ENCODE results near the gene TSHZ2.
"Not testable (repeated sequence)": the region's sequence is repeated elsewhere in the genome, so short reads cannot be mapped to it uniquely, and the experiment has no call there.

Gene TSHZ2

GRCh38 chr20:52965380-52965779, 6.8 kb upstream of the TSHZ2 start:
- no peak for DNase-seq

DNA sequence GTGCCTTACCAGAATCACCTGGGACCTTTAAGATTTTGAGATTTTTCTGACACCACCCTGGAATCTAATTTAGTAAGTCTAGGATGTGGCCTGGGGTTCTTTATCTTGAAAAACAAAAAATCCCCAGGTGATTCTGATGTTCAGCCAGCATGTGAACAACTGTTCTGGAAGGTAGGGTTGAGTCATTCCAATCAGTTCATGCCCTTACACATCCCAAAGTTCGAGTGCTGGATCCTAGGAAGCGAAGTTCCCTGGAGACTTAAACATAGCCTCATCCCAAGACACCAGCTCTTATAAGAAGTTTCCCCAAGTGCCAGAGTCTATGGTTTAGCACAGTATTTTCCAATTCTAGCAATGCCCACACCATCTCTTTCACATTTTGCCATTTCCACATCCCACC, 6.3 kb upstream of the TSHZ2 start:
- no peak for DNase-seq

GRCh38 chr20:52966543-52966942, 5.6 kb upstream of the TSHZ2 start:
- not testable (repeated sequence) for DNase-seq

- DNase-seq: no peak
These were observed 514 bp upstream of the TSHZ2 start for GRCh38 chr20:52971498-52972189.

DNA sequence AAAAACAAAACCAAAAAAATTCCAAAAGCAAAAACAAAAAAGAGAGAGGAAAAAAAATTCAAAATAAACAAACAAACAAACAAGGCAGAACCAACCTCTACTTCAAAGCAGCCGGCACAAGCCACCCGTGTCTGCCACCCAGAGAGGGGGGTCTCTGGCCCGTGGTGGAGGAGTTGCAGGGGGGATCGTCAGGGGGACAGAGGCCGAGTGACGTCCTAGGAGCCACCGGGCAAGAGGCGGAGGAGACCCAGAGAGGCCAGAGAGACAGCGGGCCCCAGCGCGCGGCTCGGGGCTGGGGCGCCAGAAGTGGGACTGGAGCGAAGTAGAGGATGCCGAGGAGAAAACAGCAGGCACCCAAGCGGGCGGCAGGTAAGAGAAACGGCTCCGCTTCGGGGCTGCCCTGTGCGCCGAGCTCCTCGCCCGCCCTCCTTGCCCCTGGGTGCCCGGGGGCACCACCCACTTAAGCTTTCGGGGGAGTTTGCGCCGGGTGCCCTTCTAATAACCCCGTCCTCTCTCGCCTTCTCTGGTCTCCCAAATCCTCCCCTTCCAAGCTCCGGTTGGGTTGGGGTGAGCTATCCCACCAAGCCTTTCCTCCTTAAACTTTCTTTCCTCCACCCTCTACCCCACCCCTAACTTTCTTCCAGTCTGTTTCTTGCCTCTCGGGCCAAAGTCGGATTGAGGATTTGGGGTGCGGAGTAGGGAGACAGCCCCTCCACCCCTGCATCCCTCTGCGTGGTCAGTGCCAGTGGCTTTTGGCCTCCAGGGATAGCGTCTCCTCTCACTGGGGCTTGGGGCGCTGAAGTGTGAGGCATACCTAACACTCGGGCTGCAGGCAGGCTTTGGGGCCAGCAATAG, 1.0 kb downstream of the TSHZ2 start:
- DNase-seq: no peak

DNA sequence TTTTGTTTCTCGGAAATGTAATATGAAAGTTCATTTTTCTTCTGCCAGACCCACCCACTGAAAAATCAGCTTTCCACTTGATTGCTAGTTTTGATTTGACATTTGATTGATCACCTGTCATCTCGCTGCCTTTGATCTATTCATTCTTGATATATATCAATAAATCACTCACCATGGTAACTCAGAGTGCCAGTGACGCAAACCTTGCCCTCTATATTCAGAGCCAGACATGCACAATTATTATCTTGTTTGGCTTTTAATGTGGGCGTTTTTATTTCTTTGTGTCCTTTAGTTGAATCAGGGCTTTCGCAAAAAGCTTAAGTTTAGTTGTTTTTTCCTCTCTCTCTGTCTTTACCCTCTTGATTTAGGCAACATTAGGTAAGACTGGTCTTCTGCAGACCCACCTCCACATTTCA, 2.0 kb downstream of the TSHZ2 start:
- DNase-seq: no peak

- no peak for DNase-seq
These were observed 3.0 kb downstream of the TSHZ2 start for GRCh38 chr20:52975029-52975732.

- no peak for DNase-seq
These were observed 3.8 kb downstream of the TSHZ2 start for GRCh38 chr20:52975803-52976531.

DNA sequence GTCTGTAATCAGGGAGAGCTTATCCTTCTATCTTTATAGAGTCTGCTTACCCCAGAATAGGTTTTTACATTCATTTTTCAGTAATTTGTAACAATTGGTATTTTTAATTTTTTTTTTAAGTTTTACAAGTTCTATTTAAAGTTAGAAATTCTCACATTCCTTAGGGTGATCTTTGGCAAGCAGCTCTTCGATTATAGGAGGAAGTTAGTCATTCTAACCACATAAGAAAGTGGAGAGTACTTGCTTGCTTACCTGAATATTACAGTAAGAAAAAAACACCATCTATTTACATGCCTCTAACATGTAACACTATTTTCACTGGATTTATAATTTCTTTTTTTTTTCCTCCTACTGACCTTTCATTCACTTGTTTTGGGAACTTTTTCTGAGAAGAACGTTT, 6.7 kb downstream of the TSHZ2 start:
- no peak for DNase-seq

DNA sequence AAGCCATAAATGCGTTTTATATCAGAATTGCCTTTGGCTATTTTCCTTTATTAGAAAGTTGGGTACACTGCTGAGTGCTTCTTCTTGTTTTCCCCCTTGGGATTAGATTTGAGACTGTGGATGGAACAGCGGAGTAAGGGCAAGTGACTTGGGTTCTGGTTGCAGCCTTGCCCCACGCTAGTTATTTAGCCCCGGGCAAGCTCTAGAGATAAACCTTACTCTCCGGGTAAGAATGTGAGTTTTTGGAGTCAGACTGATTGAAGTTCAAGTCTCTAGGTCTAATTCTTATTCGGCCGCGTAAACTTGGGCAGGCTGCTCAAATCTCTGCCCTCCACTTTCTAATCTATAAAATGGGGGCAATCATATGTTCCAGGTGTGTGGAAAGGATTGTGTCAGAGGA, 8.9 kb downstream of the TSHZ2 start:
- no peak for DNase-seq

DNA sequence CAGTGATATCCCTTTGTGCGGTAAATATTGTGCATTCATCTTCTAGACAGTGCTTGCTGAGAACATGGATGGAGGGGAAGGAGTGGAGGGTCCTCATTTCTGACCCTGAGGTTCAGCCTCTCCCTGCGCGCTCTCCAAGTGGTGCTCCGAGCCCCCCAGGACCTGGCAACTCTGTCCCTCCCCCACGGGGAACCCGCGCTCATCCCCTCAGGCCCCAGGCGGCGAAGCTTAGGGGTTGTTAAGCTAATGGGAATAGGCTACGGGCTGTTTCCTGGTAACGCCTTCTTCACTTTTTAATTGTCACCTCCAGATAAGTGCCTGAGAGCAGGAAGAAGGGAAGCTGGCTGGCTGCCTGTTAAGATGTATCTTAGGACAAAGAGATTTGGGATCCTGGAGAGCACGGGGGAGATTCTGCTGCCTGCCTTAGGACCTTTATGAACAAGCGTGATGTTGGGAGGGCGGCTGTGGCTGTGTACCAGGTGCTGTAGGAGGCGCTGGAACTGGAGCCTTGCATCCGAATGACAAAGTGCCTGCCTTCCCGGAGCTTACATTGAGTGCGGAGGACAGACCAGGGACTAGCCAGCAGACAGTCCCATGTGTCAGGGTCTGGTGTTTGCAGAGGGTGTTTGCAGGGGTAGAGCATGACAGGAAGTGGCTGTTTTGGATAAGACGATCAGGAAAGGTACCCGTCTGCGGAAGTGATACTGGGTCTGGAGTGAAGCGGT, 11.7 kb downstream of the TSHZ2 start:
- DNase-seq: no peak

- DNase-seq: no peak
These were observed 12.3 kb downstream of the TSHZ2 start for GRCh38 chr20:52984451-52984810.

DNA sequence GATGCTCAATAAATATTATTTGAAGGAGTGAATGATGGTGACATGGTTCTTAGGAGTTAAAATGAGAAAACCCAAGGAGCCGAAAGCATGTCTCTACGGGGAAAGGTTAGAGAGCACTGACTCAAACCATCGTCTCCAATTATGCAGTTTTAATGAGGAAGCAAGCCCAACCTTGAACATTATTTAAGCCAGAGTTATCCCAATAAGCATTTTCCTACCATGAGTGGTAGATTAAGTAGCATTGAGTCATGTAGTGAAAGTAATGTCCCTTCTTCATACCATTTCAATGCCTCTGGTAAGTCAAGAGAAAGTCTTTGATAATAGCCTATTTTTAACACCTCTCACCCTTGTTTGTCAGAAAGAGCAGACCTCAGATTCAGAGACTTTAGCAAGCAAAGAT, 13.5 kb downstream of the TSHZ2 start:
- no peak for DNase-seq

DNA sequence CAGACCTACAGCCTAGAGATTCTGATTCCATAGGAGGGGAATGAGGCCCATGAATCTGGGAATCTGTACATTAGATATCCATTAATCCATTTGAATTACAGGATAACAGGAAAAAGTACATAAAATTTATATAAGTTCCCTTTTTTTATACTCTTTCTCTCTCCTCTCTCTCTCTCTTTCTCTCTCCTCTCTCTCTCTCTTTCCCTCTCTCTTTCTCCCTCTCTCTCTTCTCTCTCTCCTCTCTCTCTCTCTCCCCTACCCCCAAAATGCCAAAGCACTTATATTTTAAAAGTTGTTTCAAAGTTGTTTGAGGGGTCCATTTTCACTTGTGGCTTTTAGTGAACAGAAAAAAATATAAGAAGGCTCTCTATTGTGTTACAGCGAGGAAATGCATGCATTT, 15.1 kb downstream of the TSHZ2 start:
- DNase-seq: no peak

DNA sequence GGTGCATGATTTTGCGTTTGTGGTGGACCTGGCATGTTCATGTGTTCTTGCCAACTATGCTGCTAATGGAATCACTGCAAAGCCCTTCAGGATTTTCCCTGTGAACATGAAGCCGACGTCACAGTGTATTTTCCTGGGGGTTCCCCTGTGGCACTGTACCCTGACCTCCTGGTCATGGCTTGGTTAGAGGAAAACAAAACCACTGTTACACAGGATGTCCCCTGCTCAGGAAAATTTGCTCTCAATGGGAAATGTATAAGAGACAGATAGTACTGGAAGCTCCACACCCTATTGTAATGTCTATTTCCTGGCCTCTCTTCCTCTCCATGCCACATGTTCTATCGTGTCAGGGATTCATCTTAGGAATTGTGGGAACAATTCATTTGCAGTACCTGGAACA, 19.7 kb downstream of the TSHZ2 start:
- DNase-seq: no peak

DNA sequence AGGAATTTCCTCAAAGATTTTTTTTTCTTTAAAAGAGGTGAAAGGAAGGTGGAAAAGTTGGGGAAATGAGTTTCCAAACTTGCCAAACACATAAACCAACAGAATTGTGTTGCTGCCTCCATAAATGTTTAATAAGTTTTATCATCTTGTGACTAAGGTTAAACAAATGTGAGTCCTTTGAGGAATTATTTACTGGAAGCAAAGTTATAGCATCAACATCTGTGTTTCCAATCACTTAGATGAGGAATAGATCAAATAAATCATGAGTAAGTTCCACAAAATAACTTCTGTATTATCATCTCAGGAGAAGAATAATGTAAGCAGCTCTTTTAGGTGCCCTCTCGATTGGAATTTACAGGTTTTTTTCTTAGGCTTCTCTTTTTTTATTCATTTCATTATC, 20.5 kb downstream of the TSHZ2 start:
- no peak for DNase-seq

DNA sequence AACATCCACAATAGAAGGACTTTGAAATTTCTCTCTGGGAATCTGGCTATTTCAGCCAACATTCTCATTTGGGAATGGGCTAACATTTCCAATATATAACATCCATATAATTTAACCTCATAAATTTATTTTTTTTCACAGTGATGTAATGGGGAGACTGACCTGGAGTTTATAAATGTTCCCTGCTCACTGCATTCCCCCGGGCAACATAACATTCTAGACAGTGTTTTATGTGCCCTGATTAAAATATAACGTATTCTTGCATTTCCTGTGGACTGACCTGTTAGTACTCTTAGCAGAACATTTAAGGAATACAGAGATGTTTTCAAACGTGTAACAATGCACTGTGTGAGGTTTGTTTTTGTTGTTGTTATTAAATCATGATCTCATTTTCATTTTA, 20.9 kb downstream of the TSHZ2 start:
- no peak for DNase-seq

DNA sequence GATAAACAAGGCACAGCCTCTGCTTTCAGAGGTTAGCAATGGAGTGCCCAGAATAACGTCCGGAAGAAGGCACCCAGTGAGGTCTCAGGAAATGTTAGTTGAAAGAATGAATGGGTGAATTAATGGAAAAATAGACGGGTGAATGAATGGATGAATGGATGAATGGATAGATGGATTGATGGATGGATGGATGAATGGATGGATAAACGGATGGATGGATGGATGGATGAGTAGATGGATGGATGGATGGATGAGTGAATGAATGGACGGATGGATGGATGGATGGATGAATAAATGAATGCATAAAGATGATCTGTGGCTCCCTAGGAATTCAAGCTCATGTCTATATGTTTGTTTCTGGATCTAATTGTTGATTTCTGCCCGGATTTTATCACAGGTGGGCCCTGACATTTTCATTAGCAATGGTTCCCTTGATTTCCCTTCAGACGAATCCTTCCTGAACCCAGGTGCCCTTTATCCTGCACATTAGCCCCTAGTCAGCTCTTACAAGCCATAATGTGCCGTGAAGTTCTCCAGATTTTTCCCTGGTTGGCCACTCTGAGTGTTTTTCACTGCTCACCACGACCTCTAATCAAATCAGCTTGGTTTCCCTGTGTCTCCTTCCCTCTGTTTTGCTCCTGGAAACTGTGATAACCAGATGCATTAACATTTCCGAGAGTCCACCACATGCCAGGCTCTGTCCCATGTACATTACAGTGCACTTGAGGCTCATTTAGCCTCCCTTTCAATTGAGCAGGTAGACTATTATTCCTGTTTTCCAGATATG, 22.2 kb downstream of the TSHZ2 start:
- DNase-seq: no peak

DNA sequence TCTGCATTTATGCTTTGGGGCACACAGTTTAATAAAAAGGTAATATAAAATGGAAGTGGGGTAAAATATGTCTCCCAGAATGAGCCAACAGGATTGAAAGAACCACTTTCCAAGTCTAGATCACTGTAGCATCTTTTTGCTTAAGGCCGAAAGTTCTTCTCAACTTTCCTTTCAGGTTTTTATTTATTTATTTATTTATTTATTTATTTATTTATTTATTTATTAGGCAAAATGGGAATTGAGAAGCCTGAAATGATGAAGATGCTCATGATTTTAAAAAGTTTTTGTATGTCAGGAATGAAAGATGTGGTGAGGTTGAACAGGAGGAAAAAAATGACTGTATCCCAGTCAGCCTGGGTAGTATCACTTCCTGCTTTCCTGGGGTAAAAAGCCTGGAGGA, 24.0 kb downstream of the TSHZ2 start:
- DNase-seq: no peak

DNA sequence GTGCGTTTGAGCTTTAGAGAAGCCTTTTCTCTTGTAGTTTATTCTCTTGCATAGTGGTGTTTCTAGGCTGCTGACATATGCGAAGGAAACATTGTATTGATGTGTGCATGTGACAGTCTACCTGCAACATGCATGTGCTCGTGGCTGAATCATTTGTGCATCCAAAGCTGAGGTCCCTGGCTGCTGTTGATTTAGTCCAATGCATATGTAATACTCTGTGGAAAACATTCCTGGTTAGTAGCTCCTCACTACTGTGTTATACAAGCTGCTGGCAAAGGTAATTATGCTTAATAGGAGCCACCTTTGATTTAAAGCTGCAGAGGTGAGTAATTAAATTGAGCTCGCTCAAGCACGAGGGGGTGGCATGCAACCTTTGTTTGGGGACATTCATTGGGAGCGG, 24.5 kb downstream of the TSHZ2 start:
- DNase-seq: no peak

- no peak for DNase-seq
These were observed 26.1 kb downstream of the TSHZ2 start for GRCh38 chr20:52998268-52998667.

DNA sequence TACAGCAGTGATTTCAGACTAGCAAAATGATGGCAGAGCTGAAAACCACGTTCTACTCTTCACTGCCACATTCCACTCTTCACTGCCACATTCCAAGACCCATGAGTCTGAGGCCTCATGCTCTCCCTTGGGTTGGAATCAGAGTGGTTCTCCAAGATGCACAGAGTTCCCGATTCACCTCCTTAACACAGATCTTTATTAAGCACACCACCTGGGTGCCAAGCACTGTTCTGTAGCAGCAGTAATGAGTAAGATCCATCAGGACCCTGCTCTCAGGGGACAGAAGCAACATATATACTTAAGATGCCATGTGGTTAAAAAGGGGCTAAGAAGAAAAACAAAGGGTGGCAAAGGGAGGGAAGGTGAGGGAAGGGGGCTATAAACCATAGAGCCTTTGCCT, 26.9 kb downstream of the TSHZ2 start:
- DNase-seq: no peak
